PFSK-1 (cell line): Measurements from ENCODE around the gene DISC1.

Source experiments
- POLR2AphosphoS5 ChIP-seq: IDR thresholded peaks from 2 replicates; pipeline ENCODE4 v1.6.1; 2012; ENCODE audit warnings: low read depth, mild to moderate bottlenecking, control low read depth, low read length, moderate library complexity
- SIN3A ChIP-seq: IDR thresholded peaks from 2 replicates; pipeline ENCODE4 v1.6.1; 2012; ENCODE audit warnings: mild to moderate bottlenecking, low read length, moderate library complexity, borderline replicate concordance; ENCODE audit not compliant: insufficient read depth
- TAF1 ChIP-seq: IDR thresholded peaks from 2 replicates; pipeline ENCODE4 v1.6.1; 2012; ENCODE audit warnings: low read length, control low read depth, borderline replicate concordance; ENCODE audit not compliant: insufficient read depth
- TF ChIP-seq, protein P1 (sequence below), 2 experiments: IDR thresholded peaks; 2 replicates each; pipeline versions ENCODE4 v1.6.1 to v1.8.0; 2011 to 2012; ENCODE audit warnings: low read depth in 2 of 2, low read length in 2 of 2, control low read depth in 1 of 2, inconsistent platforms in 1 of 2, mild to moderate bottlenecking in 1 of 2, moderate library complexity in 1 of 2; ENCODE audit not compliant: insufficient read depth in 1 of 2

DNA sequence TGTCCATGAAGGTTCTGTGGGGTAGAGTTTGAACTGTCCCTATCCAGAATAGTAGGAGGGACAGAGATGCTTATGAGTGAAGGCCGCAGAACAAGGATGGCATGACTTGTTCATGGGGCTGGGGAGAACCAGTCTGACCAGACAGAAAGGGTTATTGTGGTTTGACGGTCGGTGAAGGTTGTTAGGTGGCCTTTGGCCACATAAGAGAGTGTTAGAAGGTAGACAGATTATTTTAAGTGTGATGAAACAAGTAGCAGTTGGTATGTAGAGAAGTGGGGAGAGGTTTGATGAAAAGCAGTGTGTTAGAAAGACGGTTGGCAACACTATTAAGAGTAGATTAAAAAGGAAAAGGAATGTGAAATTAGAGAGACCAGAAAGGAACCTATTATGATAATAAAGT is 355.1 kb downstream of the DISC1 start:
- TF ChIP-seq TAF1 (no peak), POLR2AphosphoS5 (no peak), SIN3A (no peak)
- TF ChIP-seq, protein P1, sequence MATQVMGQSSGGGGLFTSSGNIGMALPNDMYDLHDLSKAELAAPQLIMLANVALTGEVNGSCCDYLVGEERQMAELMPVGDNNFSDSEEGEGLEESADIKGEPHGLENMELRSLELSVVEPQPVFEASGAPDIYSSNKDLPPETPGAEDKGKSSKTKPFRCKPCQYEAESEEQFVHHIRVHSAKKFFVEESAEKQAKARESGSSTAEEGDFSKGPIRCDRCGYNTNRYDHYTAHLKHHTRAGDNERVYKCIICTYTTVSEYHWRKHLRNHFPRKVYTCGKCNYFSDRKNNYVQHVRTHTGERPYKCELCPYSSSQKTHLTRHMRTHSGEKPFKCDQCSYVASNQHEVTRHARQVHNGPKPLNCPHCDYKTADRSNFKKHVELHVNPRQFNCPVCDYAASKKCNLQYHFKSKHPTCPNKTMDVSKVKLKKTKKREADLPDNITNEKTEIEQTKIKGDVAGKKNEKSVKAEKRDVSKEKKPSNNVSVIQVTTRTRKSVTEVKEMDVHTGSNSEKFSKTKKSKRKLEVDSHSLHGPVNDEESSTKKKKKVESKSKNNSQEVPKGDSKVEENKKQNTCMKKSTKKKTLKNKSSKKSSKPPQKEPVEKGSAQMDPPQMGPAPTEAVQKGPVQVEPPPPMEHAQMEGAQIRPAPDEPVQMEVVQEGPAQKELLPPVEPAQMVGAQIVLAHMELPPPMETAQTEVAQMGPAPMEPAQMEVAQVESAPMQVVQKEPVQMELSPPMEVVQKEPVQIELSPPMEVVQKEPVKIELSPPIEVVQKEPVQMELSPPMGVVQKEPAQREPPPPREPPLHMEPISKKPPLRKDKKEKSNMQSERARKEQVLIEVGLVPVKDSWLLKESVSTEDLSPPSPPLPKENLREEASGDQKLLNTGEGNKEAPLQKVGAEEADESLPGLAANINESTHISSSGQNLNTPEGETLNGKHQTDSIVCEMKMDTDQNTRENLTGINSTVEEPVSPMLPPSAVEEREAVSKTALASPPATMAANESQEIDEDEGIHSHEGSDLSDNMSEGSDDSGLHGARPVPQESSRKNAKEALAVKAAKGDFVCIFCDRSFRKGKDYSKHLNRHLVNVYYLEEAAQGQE (IDR thresholded peaks at IDR 0.05; ENCODE audit: insufficient read depth in 1 of 2, low read depth in 2 of 2, low read length in 2 of 2), result no peak
